A673 (cell line): Measurements from ENCODE around the gene TBC1D32. TPM values are rescaled to one million over a fixed set of nuclear protein-coding genes. Genes with fewer than 3 reads are reported as not detected.

Source experiments
- BruUV-seq: library from RNA; stranded (reverse); fragments of 400-500 nt; replicated peaks from 2 replicates; lab custom pipeline; 2021; lab: Mats Ljungman, UMichigan
- CTCF ChIA-PET: fragments of 300-600 bp; sonication (Branson Sonifier 250); formaldehyde crosslinking; loops from one replicate; lab custom pipeline; 2022; ENCODE audit warnings: antibody characterized with exemption; lab: Charles Lee
- POLR2A ChIA-PET: fragments of 300-600 bp; sonication (Branson Sonifier 250); formaldehyde crosslinking; loops from one replicate; lab custom pipeline; 2022; ENCODE audit warnings: antibody characterized with exemption; ENCODE audit not compliant: low non-redundant PET; lab: Charles Lee
- DNase-seq: peaks from one replicate; pipeline ENCODE4 v3.0.0-alpha.2; 2015; ENCODE audit warnings: low spot score
- H3K27ac ChIP-seq: fragments of 200-600 bp; sonication (generic); 2 replicates; pipeline ENCODE4 v1.5.1; 2016; ENCODE audit warnings: mixed run types, low read depth, mild to moderate bottlenecking, mixed read lengths, antibody characterized with exemption, low read length; ENCODE audit not compliant: poor library complexity, severe bottlenecking
- H3K27me3 ChIP-seq: fragments of 200-600 bp; sonication (generic); replicated peaks from 2 replicates; pipeline ENCODE4 v1.6.1; 2017; ENCODE audit warnings: mixed run types, low read depth, mild to moderate bottlenecking, mixed read lengths, antibody characterized with exemption, low read length; ENCODE audit not compliant: insufficient read depth, poor library complexity
- H3K36me3 ChIP-seq: fragments of 200-600 bp; sonication (generic); 2 replicates; pipeline ENCODE4 v1.6.1; 2016; ENCODE audit warnings: mixed run types, mild to moderate bottlenecking, mixed read lengths, antibody characterized with exemption, low read length; ENCODE audit not compliant: insufficient read depth, poor library complexity, severe bottlenecking
- H3K4me1 ChIP-seq: fragments of 200-600 bp; sonication (generic); 2 replicates; pipeline ENCODE4 v1.6.1; 2017; ENCODE audit warnings: mixed run types, mild to moderate bottlenecking, mixed read lengths, antibody characterized with exemption, low read length; ENCODE audit not compliant: insufficient read depth, poor library complexity, severe bottlenecking
- H3K4me3 ChIP-seq: fragments of 200-600 bp; sonication (generic); 2 replicates; pipeline ENCODE4 v1.5.1; 2016; ENCODE audit warnings: low read depth, mixed run types, mild to moderate bottlenecking, mixed read lengths, low read length; ENCODE audit not compliant: poor library complexity, severe bottlenecking
- H3K9me3 ChIP-seq: fragments of 200-600 bp; sonication (generic); 2 replicates; pipeline ENCODE4 v1.6.1; 2016; ENCODE audit warnings: mixed run types, low read depth, mild to moderate bottlenecking, mixed read lengths, antibody characterized with exemption, low read length; ENCODE audit not compliant: poor library complexity, severe bottlenecking
- CTCF ChIP-seq: fragments of 300-800, 200-600 bp; sonication (generic); conservative IDR thresholded peaks from 2 replicates; pipeline ENCODE4 v1.5.1; 2017; ENCODE audit warnings: low read depth, mild to moderate bottlenecking, antibody characterized with exemption, low read length, moderate library complexity, mixed read lengths
- EZH2 ChIP-seq: fragments of 200-600 bp; sonication (generic); IDR thresholded peaks from 2 replicates; pipeline ENCODE4 v1.6.1; 2017; ENCODE audit warnings: borderline replicate concordance, low read depth, mild to moderate bottlenecking, mixed read lengths, antibody characterized with exemption, low read length; ENCODE audit not compliant: poor library complexity, severe bottlenecking
- intact Hi-C: fragments of 100-400 bp; cut with micrococcal nuclease; formaldehyde crosslinking; loops from one replicate; pipeline ENCODE4 v1.10.0; 2022; ENCODE audit not compliant: unreplicated experiment
- total RNA-seq: library from RNA; stranded (reverse); gene quantifications from 2 replicates; pipeline ENCODE4 v1.2.3, GENCODE V29; 2021

The TBC1D32 gene
- total RNA-seq, 1 experiment from 2014 or later: 10.4 TPM

- Histone ChIP-seq H3K9me3 (no peaks in the 10 kb centered on the region), H3K36me3 (no peaks in the 10 kb centered on the region), H3K27ac (no peak overlapping the region), H3K4me1 (no peaks in the 10 kb centered on the region), H3K4me3 (no peak overlapping the region), H3K27me3 (no peaks in the 10 kb centered on the region)
- TF ChIP-seq CTCF (no peak), EZH2 (no peak)
- no TSS peak for BruUV-seq
- ChIA-PET CTCF (no interaction called here), POLR2A (no interaction called here)
- DNase-seq: no peak
- intact Hi-C loops: no loop called here
These were observed 228.8 kb downstream of the TBC1D32 start for GRCh38 chr6:121105461-121105860.

- no peak for DNase-seq
- Histone ChIP-seq H3K9me3 (no peaks in the 10 kb centered on the region), H3K4me3 (no peak overlapping the region), H3K27ac (no peak overlapping the region), H3K27me3 (no peaks in the 10 kb centered on the region), H3K4me1 (no peaks in the 10 kb centered on the region), H3K36me3 (no peaks in the 10 kb centered on the region)
- TF ChIP-seq CTCF (no peak), EZH2 (no peak)
- BruUV-seq: no TSS peak
- CTCF ChIA-PET: no interaction called here
- POLR2A ChIA-PET: no interaction called here
- intact Hi-C loops: no loop called here
These were observed 240.4 kb downstream of the TBC1D32 start for GRCh38 chr6:121093928-121094327.

- no peaks in the 10 kb centered on the region for H3K9me3 ChIP-seq
- H3K4me1 ChIP-seq: no peaks in the 10 kb centered on the region
- no peak overlapping the region for H3K4me3 ChIP-seq
- no TSS peak for BruUV-seq
- DNase-seq: no peak
- no peak overlapping the region for H3K27ac ChIP-seq
- H3K36me3 ChIP-seq: no peaks in the 10 kb centered on the region
- CTCF ChIA-PET: no interaction called here
- POLR2A ChIA-PET: no interaction called here
- TF ChIP-seq EZH2 (no peak), CTCF (no peak)
- no peaks in the 10 kb centered on the region for H3K27me3 ChIP-seq
- intact Hi-C loops: no loop called here
These were observed 243.8 kb downstream of the TBC1D32 start for GRCh38 chr6:121090492-121090891.
